PC-9 (cell line): ENCODE measurements around the gene BCL2. TPM values are rescaled to one million over a fixed set of nuclear protein-coding genes. Genes with fewer than 3 reads are reported as not detected.

Experiments used
- BruUV-seq: library from RNA; stranded (reverse); fragments of 400-500 nt; replicated peaks from 2 replicates; lab custom pipeline; 2021; lab: Mats Ljungman, UMichigan
- CTCF ChIA-PET: fragments of 300-600 bp; sonication (Branson Sonifier 250); formaldehyde crosslinking; loops from one replicate; lab custom pipeline; 2022; ENCODE audit warnings: antibody characterized with exemption; lab: Charles Lee
- POLR2A ChIA-PET: fragments of 300-600 bp; sonication (Branson Sonifier 250); formaldehyde crosslinking; loops from one replicate; lab custom pipeline; 2022; ENCODE audit warnings: antibody characterized with exemption; ENCODE audit not compliant: unreplicated experiment; lab: Charles Lee
- DNase-seq, 2 experiments: peaks; one replicate each; pipeline versions ENCODE4 v3.0.0 to v3.0.0-alpha.2; 2015 to 2022; ENCODE audit warnings: mixed read lengths in 1 of 2
- H2AFZ ChIP-seq: fragments of 200-600 bp; sonication (generic); 2 replicates; pipeline ENCODE4 v1.8.1; 2017; ENCODE audit warnings: antibody characterized with exemption
- H3F3A ChIP-seq: fragments of 200-600 bp; sonication (generic); 2 replicates; pipeline ENCODE4 v1.8.1; 2017; ENCODE audit warnings: antibody characterized with exemption, mild to moderate bottlenecking, low read depth; ENCODE audit not compliant: insufficient read depth
- H3K27ac ChIP-seq: fragments of 200-600 bp; sonication (generic); 2 replicates; pipeline ENCODE4 v1.6.1; 2016; ENCODE audit warnings: mixed run types
- H3K27me3 ChIP-seq: fragments of 200-600 bp; sonication (generic); 2 replicates; pipeline ENCODE4 v1.6.1; 2016; ENCODE audit warnings: low read depth, mixed run types; ENCODE audit not compliant: insufficient read depth
- H3K36me3 ChIP-seq: fragments of 200-600 bp; sonication (generic); 2 replicates; pipeline ENCODE4 v1.6.1; 2016; ENCODE audit warnings: low read depth, mixed run types
- H3K4me1 ChIP-seq: fragments of 200-600 bp; sonication (generic); replicated peaks from 2 replicates; pipeline ENCODE4 v1.6.1; 2016; ENCODE audit warnings: mixed run types; ENCODE audit not compliant: insufficient read depth
- H3K4me2 ChIP-seq: fragments of 200-600 bp; sonication (generic); 2 replicates; pipeline ENCODE4 v1.6.1; 2017; ENCODE audit warnings: mixed run types
- H3K4me3 ChIP-seq: fragments of 200-600 bp; sonication (generic); 2 replicates; pipeline ENCODE4 v1.6.1; 2016; ENCODE audit warnings: mixed run types
- H3K79me2 ChIP-seq: fragments of 200-600 bp; sonication (generic); 2 replicates; pipeline ENCODE4 v1.6.1; 2017; ENCODE audit warnings: low read depth, mixed run types
- H3K9me2 ChIP-seq: fragments of 200-600 bp; sonication (generic); 2 replicates; pipeline ENCODE4 v1.8.1; 2017; ENCODE audit warnings: mild to moderate bottlenecking; ENCODE audit not compliant: insufficient read depth
- H3K9me3 ChIP-seq: fragments of 200-600 bp; sonication (generic); 2 replicates; pipeline ENCODE4 v1.8.1; 2016; ENCODE audit warnings: low read depth; ENCODE audit not compliant: insufficient read depth
- H4K20me1 ChIP-seq: fragments of 200-600 bp; sonication (generic); 2 replicates; pipeline ENCODE4 v1.8.1; 2017; ENCODE audit not compliant: insufficient read depth
- CTCF ChIP-seq: fragments of 200-600 bp; sonication (generic); conservative IDR thresholded peaks from 2 replicates; pipeline ENCODE4 v1.6.1; 2017; ENCODE audit warnings: mixed run types, antibody characterized with exemption, mild to moderate bottlenecking, moderate library complexity
- EZH2 ChIP-seq: fragments of 200-600 bp; sonication (generic); IDR thresholded peaks from 2 replicates; pipeline ENCODE4 v1.8.0; 2017; ENCODE audit warnings: antibody characterized with exemption, low read depth
- intact Hi-C: fragments of 100-400 bp; cut with micrococcal nuclease; formaldehyde crosslinking; loops from one replicate; pipeline ENCODE4 v1.10.0; 2022; ENCODE audit not compliant: unreplicated experiment
- total RNA-seq: library from RNA; stranded (reverse); gene quantifications from 2 replicates; pipeline ENCODE4 v1.2.3, GENCODE V29; 2021

The BCL2 gene
- total RNA-seq, 1 experiment from 2014 or later = 2.0 TPM

- Histone ChIP-seq H3K27ac (no peak overlapping the region), H3K9me2 (no peaks in the 10 kb centered on the region), H3K79me2 (no peaks in the 10 kb centered on the region), H4K20me1 (no peaks in the 10 kb centered on the region), H3K36me3 (peaks cover 33% of the 10 kb centered on the region), H2AFZ (no peak overlapping the region), H3F3A (peaks cover 4% of the 10 kb centered on the region; the same call in 1 of the 2 replicates), H3K4me2 (no peak overlapping the region), H3K4me1 (no peaks in the 10 kb centered on the region), H3K4me3 (no peak overlapping the region), H3K9me3 (no peaks in the 10 kb centered on the region), H3K27me3 (no peaks in the 10 kb centered on the region)
- BruUV-seq = no TSS peak
- ChIA-PET POLR2A (interaction anchor here (0.6 kb wide), 1 partner anchor 25 kb away, joined by 4 read pairs; no protein-coding TSS in a partner anchor), CTCF (interaction anchor here (0.7 kb wide), 1 partner anchor 322 kb away, joined by 5 read pairs; no protein-coding TSS in a partner anchor)
- TF ChIP-seq CTCF = no peak
- TF ChIP-seq EZH2 = no peak
- no peak for DNase-seq
- intact Hi-C loops = no loop called here
These were observed 36.8 kb upstream of the BCL2 start for GRCh38 chr18:63356272-63356896.

- Histone ChIP-seq H3K36me3 (peaks cover 36% of the 10 kb centered on the region), H3K9me2 (no peaks in the 10 kb centered on the region), H3K9me3 (no peaks in the 10 kb centered on the region), H3K4me1 (no peaks in the 10 kb centered on the region), H3K79me2 (no peaks in the 10 kb centered on the region), H3K27me3 (no peaks in the 10 kb centered on the region), H3K27ac (no peak overlapping the region), H4K20me1 (no peaks in the 10 kb centered on the region; the same call in 1 of the 2 replicates), H2AFZ (no peak overlapping the region), H3K4me2 (no peak overlapping the region), H3F3A (no peaks in the 10 kb centered on the region), H3K4me3 (no peak overlapping the region)
- POLR2A ChIA-PET = no interaction called here
- intact Hi-C loops = no loop called here
- DNase-seq = no peak
- no TSS peak for BruUV-seq
- TF ChIP-seq EZH2 = no peak
- no peak for TF ChIP-seq CTCF
- CTCF ChIA-PET = no interaction called here
These were observed 30.7 kb upstream of the BCL2 start for GRCh38 chr18:63350230-63350629.

DNA sequence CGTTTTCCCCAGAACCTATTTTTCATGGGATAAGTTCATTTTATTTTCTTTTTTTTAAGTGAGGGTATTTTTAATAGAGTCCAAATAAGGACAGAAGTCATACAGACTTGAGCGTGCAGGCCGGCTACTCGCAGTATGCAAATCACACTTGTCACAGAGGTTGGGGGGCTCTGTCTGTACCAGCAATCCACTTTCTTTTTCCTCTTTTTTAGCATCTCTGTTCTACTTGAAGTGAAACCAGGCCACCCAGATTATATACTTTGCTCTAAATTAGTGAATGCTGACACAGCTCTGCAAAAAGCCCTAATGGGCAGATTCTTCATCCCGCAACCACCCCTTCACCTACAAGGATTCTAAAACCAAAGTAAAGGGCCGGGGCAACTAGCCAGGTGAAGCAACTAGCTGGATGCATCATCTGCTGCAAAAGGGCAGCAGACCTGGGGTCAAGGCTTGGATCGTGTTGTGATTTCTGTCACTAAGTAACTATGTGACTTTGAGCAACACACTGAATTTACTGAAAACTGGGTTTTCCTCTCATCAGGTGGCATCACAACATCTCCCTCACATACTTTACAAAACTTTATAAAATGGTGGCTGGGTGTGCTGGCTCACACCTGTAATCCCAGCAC lies 29.1 kb upstream of the BCL2 start:
- intact Hi-C loops = no loop called here
- no peak overlapping the region for H2AFZ ChIP-seq
- H3K4me2 ChIP-seq = no peak overlapping the region
- no peaks in the 10 kb centered on the region for H3K9me2 ChIP-seq
- H3K27me3 ChIP-seq = no peaks in the 10 kb centered on the region
- TF ChIP-seq EZH2 (no peak), CTCF (no peak)
- ChIA-PET CTCF (no interaction called here), POLR2A (no interaction called here)
- DNase-seq = no peak
- no peaks in the 10 kb centered on the region for H3K9me3 ChIP-seq
- H3K36me3 ChIP-seq = peaks cover 28% of the 10 kb centered on the region
- no peaks in the 10 kb centered on the region for H3K79me2 ChIP-seq
- no peak overlapping the region for H3K4me3 ChIP-seq
- BruUV-seq = no TSS peak
- no peaks in the 10 kb centered on the region; the same call in 1 of the 2 replicates for H4K20me1 ChIP-seq
- H3F3A ChIP-seq = no peaks in the 10 kb centered on the region
- no peak overlapping the region for H3K27ac ChIP-seq
- H3K4me1 ChIP-seq = no peaks in the 10 kb centered on the region
